HG02870 (cell line): ENCODE results near the gene FOXD4.
A peak's percentile ranks its signal among the peaks of the same experiment; 100 is the strongest.
"Not testable (repeated sequence)": the region's sequence is repeated elsewhere in the genome, so short reads cannot be mapped to it uniquely, and the experiment has no call there.

Experiments
- ATAC-seq: cut with Tn5 transposase; IDR thresholded peaks from one replicate; pipeline ENCODE4 v1.9.1; 2021; ENCODE audit warnings: mild to moderate bottlenecking, moderate library complexity; ENCODE audit not compliant: unreplicated experiment

FOXD4 gene

DNA sequence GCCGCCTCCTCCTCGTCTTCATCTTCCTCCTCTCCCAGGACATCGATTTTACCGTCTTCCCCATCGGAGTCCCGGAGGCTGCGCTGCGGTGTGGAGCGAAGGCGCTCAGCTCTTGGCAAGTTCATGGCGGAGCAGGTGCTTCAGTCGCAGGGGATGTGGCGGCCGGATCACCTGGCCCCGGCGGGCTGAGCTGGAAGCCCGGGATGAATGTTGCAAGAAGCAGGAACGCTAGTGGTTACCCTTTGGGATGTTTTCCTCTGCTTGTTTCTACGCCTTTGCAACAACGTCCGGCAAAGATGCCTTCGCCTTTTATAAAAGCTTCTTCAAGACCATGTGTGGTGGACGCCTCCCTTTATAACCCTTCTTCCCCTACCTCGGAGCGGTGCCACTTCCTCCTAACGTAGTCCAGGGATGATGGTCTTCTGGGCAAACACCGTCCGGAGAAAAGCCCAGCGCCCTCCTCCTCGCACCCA, at the start of gene FOXD4:
Gene FOXD4, minus strand, starts transcription at position 423 of the 473 bp plus-strand sequence. Its CDS starts 298 bp downstream, at position 125.
- ATAC-seq: not testable (repeated sequence)

DNA sequence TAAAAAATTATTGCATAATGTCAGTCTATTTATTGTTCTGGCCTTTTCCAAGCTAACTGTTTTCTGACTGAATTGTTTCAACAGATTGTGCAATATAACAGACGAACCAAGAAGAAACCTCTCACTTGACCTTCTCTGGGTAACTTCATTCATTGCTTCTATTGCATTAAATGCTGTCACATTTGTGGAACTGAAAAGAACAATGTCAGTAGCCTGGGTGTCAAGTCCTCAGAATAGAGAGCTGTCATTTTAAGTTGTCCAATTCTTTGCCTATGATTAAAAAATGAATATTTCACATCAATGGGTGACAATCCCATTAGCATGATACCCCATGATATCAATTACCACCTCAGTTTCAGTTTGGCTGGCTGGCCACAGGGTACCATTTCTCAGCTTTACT, 41.7 kb upstream of the FOXD4 start:
- ATAC-seq: not testable (repeated sequence)

DNA sequence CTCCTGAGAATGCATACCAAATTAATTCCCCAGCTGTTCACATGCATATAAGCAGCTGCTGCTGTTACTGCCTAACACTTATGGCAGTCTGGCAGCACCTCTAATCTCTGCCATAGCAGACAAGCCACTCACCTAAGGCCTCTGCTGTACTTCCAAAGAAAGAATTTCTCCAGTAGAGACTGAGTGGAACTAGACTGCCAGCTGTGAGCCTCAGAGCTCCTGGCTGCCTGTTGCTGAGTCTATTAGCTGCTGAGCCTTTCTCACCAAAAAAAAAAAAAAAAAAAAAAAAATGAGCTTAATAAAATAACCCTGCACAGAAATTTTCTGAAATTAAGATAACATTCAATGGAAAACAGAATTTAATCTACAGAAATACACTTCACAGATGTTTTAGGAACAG, 33.0 kb upstream of the FOXD4 start:
- ATAC-seq: not testable (repeated sequence)

DNA sequence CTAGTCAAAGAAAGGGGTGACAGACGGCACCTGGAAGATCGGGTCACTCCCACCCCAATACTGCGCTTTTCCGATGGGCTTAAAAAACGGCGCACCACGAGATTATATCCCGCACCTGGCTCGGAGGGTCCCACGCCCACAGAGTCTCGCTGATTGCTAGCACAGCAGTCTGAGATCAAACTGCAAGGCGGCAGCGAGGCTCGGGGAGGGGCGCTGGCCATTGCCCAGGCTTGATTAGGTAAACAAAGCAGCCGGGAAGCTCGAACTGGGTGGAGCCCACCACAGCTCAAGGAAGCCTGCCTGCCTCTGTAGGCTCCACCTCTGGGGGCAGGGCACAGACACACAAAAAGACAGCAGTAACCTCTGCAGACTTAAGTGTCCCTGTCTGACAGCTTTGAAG, 21.7 kb upstream of the FOXD4 start:
- ATAC-seq: not testable (repeated sequence)

DNA sequence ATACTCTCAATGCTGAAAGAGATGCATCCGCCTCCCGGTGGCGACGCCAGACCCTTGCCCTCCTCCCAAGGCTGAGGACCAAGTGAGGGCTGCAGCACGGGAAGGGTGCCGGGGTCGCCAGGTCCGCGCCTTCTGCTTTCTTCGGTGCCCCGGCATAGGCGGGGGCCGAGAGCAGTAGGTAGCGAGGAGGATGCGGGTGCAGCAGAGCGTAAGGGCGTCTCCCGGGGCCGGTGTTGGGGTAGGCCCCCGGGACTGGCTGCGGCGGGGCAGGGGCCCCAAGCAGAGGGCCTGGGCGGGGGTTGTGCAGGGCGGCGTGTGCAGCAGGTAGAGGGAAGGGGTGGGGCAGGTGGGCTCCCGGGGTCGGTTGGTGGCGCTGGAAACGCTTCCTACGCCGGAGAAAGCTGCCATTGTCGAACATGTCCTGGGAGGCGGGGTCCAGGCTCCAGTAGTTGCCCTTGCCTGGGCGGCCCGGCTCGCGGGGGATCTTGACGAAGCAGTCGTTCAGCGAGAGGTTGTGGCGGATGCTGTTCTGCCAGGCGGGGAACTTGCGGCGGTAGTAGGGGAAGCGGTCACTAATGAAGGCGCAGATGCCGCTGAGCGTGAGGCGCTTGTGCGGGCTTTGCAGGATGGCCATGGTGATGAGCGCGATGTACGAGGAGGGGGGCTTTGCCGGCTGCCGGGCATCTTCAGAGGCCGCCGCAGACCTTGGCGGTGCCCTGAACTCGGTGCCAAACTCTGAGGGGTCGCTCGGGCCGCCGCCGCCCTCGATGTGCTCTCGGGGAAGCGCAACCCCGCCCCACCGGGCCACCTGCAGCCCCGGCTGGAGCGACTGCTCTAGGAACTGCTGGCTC, 848 bp downstream of the FOXD4 start:
- ATAC-seq: not testable (repeated sequence)

DNA sequence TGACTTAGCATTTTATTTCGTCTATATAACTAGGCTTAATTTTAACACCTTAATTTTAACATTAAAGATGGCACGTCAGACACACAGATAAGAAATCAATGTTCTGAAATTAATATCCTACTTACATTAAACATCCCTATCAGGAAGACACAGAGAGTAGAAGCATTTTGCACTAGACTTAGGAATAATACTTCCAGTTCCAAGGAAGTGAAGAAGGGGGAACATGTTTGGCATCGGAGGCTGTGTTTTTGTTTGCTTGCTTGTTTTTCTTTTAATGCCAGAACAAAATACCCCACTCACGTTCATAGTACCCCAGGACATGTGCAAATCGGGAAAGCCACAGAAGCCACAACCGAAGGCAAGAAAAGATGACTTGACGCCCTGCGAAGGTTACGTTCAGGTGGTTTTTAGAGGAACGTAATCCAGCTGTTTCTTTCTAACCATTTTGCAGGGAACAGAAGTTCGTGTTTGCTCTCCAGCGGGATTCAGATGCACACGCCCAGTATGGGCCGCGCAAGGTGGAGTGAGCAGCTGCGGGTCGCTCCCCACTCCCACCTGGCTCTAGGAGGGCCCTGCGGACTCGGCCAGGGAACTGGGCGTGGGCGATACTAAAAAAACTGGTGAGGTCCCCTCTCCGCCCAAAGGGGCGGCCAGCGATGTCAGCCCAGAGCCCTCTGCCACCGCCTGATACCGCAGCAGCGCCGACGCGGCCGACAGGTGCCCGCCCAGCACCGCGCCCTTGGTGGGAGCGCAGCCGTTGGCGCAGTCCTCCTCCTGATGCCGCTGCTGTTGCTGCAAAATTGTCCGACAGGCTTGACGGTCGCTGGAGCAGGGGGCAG, 1.8 kb downstream of the FOXD4 start:
- not testable (repeated sequence) for ATAC-seq

DNA sequence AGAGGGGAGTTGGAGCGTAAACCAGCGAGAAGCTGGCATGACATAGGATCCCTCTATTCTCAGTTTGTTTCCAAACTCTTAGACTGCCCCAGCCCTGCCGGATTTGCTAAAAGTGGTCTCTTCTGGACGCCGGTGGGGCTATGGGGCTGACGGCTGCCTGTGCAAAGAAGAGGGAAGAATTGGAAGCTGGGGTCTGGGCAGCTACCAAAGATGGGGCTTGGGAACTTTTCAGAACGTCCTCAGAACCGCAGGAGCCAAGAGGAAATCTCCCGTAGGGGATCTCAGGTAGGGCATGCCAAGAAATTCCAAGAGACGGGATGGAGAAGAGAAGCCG, 3.1 kb downstream of the FOXD4 start:
- ATAC-seq: not testable (repeated sequence)

DNA sequence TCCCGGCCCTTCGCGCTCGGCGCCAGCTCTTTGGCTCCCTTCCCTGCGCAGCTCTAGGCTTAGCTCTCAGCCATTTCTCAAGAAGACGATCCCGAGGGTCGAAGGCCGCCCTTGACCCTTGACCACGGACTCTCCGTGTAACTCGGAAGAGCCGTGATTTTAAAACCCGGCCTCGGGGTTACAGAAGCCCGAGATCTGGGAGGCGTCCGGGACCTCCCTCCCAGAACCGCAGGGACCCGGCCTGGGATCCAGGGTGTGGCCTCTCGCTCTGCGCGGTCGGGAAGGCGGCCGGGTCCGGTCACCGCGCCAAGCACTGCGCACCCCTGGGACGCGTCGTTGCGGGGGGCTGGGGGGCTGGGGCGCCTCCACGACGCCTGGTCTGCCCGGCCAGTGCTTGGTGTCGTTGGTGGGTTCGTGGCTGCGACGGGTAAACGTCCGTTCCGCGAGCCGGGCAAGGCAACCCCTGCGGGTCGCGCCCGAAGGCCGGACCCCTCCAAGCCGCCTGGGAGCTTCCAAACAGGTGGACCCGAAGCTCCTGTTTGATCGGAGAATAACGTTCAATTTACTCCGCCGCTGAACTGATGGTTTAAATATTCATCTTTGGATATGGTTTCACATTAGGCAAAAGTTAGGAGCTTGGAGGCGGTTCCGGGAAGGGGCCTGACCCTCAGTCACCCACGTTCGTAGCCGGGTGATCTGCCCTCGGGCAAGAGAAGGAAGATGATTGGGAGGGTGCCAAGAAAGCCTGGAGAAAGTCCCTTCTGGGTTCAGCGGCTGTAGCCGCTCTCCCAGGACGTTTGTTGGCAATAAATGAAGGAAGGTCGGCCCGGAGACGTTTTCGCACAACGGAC, 3.7 kb downstream of the FOXD4 start:
- peak; percentile 30 for ATAC-seq

DNA sequence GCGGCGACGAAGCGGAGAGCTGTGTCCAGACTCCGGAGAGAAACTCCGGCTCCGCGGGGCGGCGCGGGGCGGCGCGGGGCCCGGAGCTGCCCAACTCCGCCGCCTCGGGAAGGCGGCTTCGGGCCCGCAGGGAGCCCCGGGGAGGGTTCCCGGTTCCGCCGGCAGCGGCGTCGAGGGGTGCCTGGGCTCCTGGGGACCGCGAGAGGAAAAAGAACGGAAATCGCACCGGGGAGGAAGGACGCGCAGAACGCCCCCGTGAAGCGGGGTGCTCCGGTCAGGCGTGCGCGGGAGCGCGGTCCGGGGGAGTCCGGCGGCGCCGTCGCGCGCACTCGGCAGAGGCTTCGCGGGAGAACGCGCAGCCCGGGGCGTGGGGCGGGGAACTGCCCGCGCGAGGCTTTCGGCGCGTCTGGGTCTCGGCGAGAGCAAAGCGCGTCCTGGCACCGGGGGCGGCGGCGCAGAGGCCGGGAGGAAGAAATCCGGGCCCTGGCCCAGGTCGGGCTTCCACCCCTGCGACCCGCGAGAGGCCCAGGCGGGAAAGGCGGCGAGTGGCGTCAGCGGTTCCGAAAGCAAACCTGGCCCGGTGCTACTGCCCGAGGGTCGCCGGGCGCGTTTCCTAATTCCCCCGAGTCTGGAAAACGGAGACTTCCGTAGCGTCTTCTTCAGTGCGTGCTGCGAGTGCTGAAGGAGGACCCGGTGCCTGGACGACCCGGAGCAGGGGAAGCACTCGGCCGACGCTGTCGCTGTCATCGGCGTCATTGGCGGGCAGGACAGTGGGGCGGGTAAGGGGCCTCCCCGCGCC, 4.5 kb downstream of the FOXD4 start:
- ATAC-seq: peak; percentile 80

DNA sequence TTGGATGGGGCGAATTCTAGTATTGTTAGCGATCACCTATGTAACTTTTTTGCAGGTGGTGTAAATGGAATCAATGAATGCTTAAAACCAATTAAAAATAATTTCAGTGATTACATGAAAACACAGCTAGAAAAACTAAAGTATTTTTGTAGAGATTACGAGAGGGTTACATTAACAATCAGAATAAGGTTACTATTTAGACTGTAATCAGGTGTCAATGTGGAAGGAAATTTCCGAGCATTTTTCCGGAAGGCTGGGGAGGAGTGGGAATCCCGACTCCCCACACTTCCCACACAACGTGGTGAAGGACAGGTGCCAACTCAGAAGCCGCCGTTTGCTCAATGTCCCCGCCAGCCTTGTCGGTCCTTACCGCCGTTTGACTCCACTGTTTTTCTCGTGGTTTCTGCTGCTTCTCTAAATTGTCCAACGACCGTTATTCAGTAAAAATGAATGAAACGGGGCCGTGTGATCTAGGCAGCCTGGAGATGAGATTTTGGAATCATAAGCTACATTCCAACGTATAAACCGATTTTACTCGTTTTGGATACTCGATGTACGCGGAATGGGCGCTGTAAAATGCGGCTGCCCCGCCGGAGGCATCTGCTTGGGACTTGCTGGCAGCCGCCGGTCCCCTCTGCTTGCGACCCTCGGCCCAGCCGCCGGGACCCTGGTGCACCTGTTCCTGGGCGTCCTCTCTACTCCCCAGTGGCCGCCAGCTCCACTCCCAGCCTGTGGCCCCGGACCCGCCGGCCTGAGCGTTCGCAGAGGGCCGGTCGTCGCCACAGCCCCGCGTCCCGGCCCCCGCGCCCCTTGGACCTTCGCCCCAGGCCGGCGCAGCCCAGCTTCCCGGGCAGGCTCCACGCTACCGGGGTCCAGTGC, 5.4 kb downstream of the FOXD4 start:
- not testable (repeated sequence) for ATAC-seq

DNA sequence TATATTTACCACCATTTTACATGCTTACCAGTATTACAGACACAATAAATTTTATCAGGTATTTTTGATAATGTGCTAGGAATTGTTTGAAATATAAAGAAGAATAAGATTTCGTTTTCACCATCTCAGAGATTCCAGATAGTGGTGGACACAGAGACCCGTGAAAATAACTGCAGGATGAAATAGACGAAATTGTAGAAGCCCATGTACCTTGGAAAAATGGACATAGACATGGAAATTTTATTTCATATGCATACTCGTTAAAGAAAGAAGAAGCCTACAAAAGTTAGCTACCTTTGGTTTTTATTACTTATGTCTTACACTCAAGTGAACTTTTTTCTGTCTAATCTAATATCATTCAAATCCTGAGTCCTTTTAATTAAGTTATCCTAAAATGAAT, 7.5 kb downstream of the FOXD4 start:
- ATAC-seq: not testable (repeated sequence)

DNA sequence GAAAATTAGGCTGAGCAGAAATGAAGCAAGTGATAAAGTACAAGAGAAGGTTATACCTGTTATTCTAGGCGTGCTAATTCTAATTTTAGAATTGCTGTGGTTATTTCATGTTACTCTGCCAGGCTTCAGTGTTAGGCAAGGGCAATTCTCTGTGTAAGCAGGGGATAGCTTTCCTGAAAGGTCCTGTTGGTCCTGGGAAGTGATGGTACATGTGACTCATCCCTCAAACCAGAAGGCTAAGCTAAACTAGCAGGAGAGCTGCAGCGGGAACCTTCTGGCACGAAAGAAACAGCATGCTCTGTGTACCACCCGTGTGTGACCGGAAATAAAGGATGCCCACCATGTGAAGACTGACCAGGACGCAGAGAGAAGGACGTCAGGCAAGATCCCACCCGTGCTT, 8.7 kb downstream of the FOXD4 start:
- ATAC-seq: not testable (repeated sequence)

DNA sequence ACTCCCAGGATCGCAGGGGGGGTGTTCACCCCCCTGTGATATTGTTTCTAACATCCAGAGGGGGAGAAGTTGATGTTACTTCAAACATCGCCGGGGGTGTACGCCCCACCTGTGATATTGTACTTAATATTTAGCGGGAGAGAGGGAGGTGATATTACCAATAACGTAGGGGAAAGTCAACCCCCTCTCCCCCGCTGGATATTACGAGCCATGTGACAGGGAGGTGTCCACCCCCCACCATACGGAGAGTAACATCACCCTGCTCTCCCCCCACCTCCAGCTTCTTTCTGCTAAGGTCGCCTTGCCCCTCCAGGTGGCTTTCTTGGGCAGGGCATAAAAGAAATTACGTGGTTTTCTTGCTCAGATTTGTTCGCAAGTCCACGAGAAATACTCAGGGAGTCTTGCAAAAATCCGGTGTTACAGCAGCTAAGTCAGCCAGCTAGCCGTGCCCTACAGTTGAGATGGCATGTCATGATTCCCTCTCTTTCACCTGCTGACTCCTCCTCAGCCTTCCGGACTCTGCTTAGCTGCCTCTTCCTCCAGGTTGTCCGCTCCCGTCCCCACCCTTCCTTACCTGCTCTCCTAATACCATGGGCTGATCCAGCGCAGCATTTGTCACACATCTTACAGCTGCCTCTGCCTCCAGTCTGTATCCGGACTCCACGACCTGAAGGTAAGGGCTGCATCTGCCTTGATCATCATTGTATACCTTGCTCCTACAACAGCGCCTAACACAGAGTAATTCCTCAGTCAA, 9.3 kb downstream of the FOXD4 start:
- not testable (repeated sequence) for ATAC-seq

DNA sequence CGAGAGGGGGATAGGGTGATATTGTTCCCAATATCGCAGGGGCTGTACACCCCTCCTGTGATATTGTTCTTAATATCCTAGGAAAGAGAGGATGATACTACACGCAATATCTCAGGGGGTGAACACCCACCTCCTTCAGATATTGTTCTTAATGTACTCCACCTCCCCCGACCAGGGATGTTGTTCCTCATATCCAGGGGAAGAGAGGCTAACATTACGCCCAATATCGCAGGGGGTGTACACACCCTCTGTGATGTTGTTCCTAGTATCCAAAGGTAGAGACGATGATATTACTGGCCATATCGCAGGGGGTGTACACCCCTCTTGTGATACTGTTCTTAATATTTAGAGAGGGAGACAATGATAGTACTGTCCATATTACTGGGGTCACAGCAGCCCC, 12.2 kb downstream of the FOXD4 start:
- ATAC-seq: not testable (repeated sequence)

DNA sequence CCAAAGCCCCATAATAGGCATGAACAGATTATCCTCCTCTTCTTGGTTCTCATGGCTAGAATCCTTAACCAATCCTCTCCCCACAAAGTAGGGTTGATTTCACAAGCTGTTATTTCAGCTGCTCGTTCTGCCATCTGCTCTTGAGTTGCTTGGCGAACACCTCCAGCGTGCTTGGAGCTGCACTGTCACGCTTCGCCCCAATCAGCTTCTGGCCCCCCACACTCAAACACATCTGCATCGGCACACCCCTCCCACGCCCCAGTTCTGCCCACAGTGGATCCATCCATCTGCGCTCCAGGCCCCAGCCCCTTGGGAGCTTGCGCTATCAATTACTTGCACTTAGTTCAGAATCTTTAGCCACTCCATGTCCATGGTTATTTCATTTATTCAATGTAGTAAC, 17.8 kb downstream of the FOXD4 start:
- not testable (repeated sequence) for ATAC-seq

DNA sequence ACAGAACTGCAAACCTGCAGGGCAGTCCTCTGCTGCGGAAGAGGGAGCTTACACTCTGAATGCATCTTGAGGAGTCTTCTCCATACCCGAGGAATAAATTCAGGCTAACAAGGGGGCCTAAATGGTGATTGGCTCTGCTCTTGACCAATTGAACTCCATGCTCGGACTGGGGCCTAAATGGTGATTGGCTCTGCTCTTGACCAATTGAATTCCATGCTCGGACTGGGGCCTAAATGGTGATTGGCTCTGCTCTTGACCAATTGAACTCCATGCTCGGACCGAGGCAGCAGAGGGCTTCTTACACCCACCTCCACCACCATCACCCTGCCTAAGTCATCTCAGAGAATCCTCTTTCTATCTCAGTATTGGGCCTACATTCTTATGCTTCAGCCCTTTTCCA, 18.4 kb downstream of the FOXD4 start:
- ATAC-seq: not testable (repeated sequence)

DNA sequence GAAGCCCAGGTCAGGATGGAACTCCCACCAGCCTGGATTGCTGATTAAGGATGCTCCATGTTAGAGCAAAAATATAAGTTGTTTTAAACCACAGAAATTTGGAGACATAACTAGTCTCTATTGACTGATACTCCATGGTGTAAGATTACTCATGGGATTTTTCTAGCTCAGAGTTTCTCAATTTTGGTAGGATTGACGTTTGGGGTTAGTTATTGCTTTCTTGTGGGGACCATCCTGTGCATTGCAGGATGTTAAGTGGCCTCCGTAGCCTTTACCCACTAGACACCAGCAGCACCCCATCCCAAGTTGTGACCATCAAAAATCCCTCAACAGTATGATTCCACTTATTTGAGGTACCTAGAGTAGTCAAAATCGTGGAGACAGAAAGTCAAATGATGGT, 19.4 kb downstream of the FOXD4 start:
- ATAC-seq: not testable (repeated sequence)

DNA sequence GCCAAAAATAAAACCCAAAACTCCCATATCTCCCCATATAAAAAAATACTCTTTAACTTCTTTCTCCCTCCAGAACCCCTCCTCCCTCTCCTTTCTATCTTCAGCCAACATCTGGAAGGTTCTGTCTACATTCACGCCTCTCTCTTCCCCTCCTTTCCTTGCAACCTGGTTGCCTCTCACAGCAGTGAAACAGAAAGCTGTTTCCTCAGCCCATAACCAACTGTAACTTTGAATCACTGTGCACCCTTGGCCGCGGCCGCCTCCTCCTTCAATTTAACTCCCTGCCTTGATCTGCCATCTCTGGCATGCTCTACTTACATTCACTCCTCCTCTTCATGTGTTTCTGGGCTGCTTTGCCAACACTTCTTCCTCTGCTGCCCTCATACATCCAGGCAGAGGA, 23.2 kb downstream of the FOXD4 start:
- not testable (repeated sequence) for ATAC-seq
